ENCODE results near the gene PAWR.

Gene PAWR, protein sequence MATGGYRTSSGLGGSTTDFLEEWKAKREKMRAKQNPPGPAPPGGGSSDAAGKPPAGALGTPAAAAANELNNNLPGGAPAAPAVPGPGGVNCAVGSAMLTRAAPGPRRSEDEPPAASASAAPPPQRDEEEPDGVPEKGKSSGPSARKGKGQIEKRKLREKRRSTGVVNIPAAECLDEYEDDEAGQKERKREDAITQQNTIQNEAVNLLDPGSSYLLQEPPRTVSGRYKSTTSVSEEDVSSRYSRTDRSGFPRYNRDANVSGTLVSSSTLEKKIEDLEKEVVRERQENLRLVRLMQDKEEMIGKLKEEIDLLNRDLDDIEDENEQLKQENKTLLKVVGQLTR

DNA sequence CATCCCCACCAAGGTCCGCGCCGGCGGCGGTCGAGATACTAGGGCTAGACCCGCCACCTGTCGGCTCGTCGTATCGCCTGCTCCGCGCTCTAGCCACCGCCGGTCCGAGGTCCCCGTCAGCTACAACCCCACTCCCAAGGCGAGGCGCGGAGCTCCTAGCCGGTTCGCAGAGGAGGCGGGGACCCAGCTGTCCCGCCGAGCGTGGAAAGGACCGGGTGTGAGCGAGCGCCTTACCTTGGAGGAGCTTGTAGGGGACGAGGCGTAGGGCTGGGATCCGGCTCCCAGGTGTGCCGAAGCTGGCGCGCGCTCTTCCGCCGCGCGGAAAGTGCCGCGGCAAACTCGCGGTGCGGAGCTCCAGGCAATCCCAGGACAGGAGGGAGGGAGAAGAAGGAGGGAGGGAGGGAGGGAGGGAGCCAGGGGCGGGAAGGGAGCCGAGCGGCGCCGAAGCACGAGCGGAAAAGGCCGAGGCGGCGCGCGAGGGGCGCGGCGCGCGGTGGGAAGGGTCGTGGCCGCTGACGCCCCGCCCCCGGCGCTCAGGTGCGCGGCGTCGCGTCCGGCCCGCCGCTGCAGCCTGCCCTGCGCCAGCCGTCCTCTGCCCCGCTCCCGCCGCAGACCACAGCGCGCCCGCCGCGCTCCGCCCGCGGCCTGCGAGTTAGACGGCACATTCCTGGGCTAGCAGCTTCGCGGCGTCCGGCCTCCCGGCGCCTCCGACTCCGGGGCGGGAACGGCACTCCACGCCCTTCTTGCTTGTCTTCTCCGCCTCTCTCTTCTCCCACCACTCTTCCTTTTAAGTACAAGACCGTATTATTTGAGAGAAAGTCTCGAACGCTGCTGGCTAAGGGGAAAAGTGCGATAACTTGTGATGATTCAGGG is at the start of gene PAWR:
PAWR (minus strand) TSS at position 327 of the 873 bp plus-strand sequence. CDS start 720 bp downstream, outside the sequence.
- DNase-seq: peak; percentile 81 to 82

DNA sequence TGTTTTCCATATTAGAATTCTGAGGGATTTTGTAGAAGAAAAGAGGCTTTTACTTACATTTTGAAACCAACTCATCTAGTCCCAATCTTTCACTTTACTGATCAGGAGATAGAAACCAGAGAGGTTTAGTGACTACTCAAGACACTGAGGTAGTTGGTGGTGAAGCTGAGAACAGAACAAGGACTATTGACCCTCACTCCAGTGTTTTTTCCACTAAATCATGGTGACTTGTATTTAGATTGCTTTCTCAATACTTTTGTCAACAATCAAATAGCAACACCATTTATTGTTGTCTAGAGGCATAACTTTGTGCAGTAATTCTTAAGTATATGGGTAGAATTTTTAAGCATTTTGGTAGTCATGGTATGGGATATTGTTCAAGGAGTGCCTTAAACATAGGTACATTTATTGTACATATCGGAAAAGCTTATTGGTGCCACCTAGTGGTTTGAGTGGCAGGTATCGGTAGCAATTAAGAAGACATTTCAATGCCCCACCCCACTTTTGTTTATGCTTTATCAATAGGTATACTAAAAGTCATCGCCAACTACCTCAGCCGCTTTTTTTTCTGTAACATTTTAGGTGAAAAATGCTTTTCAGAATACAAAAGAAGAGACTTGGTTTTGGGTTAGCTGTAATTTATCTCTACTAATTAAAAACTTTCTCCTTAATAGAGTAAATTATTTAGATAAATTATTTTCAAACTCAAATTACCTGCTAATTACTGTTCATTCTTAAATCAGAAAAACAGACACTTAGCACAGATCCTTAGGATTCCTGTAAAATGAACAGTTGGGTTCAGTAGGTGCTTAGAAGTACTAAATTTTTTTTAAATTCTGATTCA is 47.3 kb upstream of the PAWR start:
- DNase-seq: peak; percentile 44 to 66

DNA sequence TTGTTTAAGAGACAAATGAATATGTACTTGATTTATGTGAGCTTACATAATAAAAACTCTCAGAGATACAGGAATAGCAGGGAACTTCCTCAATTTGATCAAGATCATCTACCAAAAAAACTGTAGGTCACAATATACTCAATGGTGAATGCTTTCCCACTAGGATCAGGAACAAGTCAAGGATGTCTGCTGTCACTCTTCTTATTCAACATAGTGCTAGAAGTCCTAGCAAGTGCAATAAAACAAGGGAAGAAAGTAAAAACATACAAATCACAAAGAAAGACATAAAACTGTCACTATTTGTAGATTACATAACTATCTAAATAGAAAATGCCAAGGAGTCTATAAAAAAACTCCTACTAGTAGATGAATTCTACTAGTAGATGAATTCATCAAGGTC is 41.9 kb upstream of the PAWR start:
- DNase-seq: no peak

DNA sequence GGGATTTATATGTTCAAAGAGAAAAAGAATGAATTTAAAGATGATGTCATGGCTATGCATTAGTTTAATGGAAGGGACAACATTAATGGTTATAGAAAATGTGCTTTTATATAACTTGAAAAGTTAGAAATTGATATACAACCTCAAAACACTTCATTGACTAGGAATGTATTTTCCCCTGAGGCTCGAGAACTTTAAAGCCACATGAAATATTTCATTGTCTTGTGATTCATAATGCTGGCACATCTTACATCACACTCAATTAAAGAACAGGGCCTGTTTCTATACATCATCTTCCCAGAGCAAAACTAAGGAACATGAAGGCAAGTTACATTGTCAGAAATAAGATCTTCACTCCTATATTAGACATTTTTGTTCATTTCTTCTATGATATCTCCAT is 35.2 kb upstream of the PAWR start:
- no peak for DNase-seq

DNA sequence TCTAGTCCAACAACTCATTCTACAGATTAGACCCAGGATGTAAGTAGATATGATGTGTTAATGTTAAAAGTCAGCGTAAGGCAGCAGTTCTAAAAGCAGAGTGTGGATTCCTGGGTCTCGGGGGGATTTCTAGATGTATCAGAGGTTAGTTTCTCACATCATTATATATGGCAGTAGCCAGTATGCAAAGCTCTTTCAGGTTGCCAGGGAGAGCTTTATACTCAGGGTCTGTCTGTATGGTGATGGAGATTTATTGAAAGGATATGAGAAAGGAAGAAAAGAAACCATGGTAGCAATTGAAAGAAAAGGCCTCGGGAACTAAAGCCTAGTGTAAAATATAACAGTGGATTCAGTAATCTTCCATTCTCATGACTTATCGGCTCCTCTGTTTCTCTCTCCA is 26.2 kb upstream of the PAWR start:
- no peak for DNase-seq

DNA sequence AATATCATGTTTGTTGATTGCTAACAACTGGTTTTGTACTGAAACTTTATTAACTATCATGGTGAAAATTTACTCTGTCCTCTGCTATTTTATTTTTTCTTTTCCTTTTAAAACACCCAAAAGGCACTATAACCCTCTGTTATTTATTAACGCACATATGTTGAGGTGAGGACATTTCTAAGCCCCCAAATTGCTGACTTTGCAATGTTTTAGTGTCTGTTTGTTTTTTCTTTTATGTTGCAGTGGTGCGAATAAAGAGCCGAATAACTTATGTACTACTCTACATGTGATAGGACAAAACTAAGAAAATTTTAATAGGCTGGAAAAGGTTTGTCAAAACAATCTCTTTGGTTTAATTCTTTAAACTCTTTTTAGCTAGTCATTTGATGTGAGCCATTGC is 24.5 kb upstream of the PAWR start:
- DNase-seq: no peak

DNA sequence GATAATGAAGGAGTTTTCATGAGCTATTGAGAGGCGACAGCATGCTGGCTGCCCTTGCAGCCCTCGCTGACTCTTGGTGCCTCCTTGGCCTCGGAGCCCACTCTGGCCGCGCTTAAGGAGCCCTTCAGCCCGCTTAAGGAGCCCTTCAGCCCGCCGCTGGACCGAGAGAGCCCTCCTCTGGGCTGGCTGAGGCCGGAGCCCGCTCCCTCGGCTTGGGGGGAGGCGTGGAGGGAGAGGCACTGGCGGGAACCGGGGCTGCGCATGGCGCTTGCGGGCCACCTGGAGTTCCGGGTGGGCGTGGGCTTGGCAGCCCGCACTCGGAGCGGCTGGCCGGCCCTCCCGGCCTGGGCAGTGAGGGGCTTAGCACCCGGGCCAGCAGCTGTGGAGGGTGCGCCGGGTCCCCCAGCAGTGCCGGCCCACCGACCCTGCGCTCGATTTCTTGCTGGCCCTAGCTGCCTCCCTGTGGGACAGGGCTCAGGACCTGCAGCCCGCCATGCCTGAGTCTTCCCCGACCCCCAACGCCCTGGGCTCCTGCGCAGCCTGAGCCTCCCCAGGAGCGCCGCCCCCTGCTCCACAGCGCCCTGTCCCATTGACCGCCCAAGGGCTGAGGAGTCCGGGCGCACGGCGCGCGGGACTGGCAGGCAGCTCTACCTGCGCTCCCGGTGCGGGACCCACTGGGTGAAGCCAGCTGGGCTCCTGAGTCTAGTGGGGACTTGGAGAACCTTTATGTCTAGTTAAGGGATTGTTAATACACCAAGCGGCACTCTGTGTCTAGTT is 20.1 kb upstream of the PAWR start:
- DNase-seq: no peak

DNA sequence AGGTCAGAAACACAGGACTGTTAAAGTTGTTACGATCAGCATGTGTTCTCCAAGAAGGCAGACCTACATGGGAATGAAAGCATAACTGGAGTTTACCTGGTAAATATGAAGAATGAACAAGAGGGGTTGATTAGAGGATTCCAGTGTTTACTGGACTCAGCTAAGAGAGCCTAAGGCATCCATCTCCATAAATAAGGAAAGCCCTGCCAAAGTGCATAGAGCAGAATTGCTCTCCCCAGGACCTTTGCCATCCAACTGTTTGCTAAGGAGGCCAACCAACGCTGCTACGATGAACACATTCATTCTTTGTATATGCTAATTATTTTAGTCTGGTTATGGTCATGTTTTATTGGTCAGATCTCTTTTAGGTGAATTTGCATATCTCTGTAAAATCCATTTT is 17.1 kb upstream of the PAWR start:
- no peak for DNase-seq

DNA sequence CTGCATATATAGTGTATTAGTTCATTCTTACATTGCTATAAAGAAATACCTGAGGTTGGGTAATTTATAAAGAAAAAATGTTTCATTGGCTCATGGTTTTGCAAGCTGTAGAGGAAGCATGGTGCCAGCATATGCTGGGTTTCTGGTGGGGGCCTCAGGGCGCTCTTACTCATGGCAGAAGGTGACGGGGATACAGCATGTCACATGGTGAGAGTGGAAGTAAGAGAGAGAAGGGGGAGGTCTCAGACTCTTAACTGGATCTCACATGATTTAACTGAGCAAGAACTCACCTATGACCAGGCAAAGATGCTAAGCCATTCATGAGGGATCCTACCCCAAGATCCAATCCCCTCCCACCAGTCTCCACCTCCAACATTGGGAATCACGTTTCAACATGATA is 15.9 kb upstream of the PAWR start:
- DNase-seq: no peak

DNA sequence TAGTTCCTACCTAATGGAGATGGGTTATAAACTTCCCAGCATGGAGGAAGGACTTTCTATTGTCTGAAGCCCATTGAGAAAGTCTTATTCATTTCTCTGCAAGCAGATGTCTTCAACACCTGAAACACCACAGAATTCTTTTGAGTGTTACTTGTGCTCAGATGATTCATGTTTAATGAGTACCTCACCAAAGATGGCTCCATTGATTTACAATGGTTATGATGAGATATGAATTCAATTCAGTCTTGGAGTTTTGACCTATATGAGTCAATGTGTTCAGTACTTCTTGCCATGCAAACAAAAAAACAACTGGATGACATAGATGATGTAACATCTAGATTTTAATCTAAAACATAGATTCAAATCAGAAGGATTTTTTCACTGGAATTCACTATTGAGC is 15.4 kb upstream of the PAWR start:
- no peak for DNase-seq

DNA sequence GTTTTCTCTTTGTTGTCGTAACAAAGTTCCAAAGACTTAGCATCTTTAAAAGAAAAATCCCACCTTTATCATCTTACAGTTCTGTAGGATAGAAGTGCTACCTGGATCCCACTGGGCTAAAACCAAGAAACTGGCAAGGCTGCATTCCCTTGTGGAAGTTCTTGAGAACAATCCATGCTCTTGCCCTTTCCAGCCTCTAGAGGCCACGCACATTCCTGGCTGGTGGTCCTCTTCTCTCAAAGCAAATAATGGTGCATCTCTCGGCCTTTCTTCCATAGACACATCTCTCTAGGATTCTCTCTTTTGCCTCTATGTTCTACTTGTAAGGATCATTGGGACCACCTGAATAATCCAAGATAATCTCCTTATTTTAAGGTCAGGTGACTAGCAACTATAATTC is 8.2 kb upstream of the PAWR start:
- no peak for DNase-seq

DNA sequence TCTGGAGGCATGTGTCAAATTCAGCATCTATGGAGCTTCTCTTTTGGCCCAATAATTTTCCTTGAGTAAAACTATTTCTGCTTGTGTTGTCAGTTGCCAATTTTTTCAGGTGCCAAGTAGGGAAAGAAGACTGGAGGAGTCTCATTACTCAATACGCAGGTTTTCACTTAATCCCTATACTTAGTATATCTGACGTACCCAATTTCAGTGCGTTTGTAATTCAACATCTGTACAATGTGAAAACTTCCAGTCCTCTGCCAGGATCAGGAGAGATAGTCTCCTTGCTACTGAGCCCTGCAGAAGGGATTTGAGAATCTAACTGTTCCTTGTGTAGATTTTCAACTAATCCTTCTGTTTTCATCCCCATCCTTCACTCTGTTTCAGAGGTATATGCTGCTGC is 5.7 kb upstream of the PAWR start:
- no peak for DNase-seq

DNA sequence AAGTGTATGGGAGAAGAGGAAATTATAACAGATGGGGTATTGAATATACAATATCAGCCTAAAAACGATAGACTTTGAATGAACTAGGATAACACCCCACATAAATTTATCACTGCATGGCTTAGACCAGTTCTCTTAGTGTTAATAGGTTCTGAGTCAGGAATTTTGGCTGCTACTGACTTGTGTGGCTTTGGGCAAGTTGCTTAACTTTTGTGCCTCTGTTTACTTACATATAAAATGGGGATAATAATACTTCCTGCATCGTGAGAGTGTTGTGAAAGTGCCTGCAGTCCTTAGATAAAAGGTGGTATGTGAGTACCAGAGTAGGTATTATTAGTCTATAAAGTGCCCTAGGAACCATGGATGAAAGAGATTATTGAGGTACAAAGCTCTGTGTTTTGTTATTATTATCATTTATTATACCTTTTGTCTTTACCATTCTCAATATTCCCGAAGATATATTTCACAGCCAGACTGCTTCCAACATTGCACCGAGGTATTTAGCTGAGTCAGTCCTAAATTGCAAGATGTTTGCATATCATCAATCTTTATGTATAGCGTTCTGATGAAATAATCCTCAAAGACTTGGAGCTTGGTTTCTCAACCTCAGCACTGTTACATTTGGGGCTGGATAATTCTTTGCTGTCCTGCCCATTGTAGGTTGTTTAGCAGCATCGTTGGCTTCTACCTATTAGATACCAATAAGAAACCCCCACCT is 2.3 kb upstream of the PAWR start:
- DNase-seq: no peak

DNA sequence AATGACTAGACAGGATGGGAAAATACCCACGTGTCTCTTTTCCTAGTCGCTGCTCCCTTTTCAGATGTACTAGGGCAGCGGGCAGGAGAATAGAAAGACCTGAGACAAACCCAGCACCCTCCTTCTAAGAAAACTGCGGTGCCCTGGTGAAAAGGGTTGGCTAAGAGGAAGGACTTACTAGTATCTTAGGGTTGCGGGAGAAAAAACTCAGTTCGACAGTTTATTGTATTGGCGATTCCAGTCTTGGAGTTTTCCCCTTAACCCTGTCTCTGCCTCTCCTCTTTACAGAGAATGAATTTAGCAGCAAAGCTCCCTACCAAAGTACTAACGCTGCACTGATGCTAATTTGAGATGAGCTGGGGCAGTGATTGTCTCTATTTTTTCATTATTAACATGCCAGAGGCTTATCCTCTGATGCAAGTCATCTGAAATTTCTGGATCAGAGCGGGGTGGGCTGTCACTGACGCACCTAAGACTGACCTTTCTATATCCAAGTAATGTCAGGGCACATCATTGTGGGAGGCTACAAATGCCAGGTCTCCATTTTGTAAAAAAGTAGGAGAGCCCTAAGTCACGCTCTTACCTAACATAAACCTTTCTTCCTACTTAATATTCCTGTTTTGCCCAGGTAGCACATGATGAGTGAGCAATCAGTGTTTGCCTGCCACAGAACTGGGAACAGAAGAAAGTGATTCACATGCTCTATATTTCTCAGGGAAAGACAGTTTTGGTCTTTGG is 916 bp upstream of the PAWR start:
- DNase-seq: no peak

DNA sequence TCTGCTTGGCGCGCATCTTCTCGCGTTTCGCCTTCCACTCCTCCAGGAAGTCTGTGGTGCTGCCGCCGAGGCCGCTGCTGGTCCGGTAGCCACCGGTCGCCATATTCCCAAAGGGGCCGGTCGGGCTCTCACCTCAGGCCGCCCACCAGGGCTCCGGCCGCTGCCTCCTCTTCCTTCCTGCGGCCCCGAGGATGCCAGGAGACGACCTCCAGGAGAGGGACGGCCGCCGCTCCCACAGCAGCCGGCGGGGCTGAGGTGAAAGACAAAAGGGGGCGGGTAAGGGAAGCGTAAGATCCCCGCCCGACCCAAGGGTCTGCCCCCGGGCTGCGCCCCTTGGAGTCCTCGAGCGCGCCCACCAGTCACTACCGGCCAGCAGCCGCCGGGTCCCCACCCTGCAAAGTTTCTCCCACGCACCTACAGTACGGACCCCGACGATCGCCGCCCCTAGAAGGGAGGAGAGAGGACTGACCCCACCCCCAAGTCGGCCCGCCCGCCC is 574 bp downstream of the PAWR start:
- DNase-seq: peak; percentile 56 to 67

DNA sequence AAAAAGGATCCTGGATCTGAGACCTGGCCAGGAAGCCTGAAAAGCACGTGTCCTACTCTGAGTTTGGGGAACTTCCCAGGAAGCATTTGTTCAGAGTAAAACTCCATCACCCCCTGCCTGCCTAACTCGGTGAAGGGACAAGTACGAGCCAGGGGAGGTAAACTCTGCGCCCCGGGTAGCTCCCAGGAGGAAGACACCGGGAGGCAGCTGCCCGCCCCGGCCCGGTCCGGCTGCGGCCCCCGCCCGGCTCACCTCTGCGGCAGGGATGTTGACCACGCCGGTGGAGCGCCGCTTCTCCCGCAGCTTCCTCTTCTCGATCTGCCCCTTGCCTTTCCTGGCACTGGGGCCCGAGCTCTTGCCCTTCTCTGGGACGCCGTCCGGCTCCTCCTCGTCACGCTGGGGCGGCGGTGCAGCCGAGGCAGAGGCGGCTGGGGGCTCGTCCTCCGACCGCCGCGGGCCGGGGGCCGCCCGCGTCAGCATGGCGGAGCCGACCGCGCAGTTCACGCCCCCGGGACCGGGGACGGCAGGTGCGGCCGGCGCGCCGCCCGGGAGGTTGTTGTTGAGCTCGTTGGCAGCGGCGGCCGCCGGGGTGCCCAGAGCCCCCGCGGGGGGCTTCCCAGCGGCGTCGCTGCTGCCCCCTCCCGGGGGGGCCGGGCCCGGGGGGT is 1.2 kb downstream of the PAWR start:
- peak in 1 of 2 experiments; percentile 36 for DNase-seq

DNA sequence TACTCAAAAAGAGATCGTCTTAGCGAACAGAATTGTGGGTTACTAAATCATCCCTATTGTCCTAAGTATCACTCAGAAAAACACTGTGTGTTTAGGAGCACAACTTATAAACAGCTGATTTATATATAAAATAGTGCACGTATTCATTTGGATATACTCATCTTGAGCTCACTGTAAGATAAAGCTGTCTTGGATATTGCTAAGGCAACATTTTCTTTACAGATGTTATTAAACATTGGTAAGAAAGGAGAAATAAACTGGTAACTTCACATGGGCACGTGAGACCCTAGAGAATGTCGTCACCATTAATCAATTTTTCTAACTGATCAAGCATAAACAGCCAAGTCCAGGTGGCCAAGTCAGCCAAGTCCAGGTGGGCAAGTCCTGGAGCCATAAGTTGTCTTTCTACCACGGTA is 1.7 kb downstream of the PAWR start:
- no peak for DNase-seq

DNA sequence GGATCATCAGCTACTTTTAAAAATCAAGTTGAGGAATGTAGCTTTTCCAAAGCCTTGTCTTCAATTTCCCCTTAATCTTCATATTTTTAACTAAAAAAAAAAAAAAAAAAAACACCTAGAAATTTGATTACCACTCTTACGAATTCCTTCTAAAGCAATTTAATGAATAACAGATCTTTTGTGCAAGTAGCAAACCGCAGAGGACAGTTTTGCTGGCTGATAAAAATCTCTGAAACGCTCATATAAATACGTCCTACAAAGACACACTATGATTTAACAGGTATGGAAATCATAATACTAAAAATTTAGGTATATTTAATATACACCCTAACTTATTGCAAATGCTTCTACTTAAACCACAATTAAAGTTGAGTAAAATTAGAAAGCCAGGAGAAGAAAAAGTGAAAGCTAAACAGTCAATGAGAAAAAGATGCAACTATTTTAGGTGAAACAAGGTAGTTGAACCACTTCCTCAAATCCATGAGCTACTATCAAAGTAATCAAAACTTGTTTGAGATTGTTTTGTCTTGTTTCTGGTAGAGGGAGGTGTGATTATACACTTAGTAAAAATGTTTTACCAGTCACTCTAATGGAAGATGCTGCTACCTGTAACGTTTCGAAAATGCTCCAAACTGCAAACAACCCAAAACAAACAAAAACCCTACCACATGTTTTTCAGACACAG is 2.2 kb downstream of the PAWR start:
- DNase-seq: no peak

DNA sequence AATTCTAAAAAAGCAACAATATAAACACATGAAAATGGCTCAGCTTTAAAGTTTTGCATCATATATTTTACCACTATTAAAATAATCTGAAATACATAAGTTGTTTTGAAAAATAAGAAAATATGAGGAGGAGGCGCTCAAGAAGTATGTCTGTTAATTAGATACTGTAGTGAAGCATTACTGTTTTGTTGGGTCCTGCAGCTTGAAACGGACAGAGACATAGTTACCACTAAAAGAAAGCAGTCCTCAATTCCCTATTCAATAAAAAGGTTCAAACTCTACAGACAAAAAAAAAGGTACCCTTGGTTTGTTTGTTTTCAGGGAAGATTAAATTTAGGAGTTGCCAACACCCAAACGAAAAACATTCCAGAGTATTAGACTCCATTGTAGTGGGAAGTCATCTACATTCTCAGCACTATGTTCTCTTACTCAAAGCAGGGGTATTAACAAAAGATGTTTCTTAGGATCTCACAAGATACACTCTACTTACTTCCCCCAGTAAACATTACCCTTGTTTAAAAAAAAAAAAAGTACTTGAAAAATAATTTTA is 3.0 kb downstream of the PAWR start:
- no peak for DNase-seq
